ENCODE data around the gene AFF3. TPM values are rescaled to one million over a fixed set of nuclear protein-coding genes. Genes with fewer than 3 reads are reported as not detected.

Gene AFF3
- total and polyA plus RNA-seq, 2 of the 4 experiments (the other 2 are of a cell fraction) = 12.9 to 14.3 TPM

DNA sequence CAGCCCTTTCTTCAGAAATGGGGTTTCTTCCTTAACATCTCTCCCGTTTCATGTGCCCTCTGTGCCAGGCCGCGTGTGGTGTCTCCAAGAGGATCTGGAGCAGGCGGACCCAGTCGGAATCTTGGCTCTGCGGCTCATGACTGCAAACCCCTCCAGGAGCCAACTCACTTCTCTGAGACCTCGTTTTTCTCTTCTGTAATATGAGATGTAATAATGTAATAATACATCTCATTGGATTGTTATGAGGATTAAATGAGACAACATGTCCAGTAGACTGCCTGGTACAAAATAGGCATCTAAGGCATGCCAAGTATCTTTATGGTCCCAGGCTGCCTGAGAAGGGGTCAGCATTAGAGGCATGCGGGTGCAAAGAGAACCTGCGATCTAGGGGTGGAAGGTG lies 431.2 kb downstream of the AFF3 start:
- H3K56ac ChIP-seq (ENCODE audit: extremely low read depth, insufficient read depth, low read length) = no peak overlapping the region; the same call in 1 of the 2 replicates
- dilution Hi-C loops (cut with HindIII; ENCODE audit: low sequenced_read_pairs, unreplicated experiment) (no loop called here), in situ Hi-C loops (cut with MboI; ENCODE audit: low sequenced_read_pairs) (loop anchor here (25.0 kb wide), 1 partner anchor 676 kb away; no protein-coding TSS in a partner anchor), intact Hi-C loops (cut with micrococcal nuclease) (no loop called here)
- H3K36me3 ChIP-seq (ENCODE audit: control insufficient read depth, insufficient read depth, low read length) = peaks cover 2% of the 10 kb centered on the region; the same call in 1 of the 2 replicates
- H3K4me2 ChIP-seq (ENCODE audit: low read depth, low read length) = no peak overlapping the region
- no peaks in the 10 kb centered on the region for H3K9me3 ChIP-seq (ENCODE audit: control insufficient read depth, insufficient read depth, low read length)
- peak overlapping the region in 1 of 2 experiments; percentile 25; a peak in 1 of 4 replicates for H4K8ac ChIP-seq (ENCODE audit: low read depth in 2 of 2, low read length in 2 of 2)
- H4K20me1 ChIP-seq (ENCODE audit: insufficient read depth, low read length) = no peaks in the 10 kb centered on the region
- no peak overlapping the region for H2AK5ac ChIP-seq (ENCODE audit: low read depth, low read length)
- no peaks in the 10 kb centered on the region for H3K79me1 ChIP-seq (ENCODE audit: low read depth in 1 of 2, low read length in 2 of 2)
- peaks cover 3% of the 10 kb centered on the region; the same call in 1 of the 2 replicates for H3K9me1 ChIP-seq (ENCODE audit: insufficient read depth, low read length)
- 0 out of 2 replicates have a peak overlapping the region, but pooled peaks have one; percentile 27 for H3K23ac ChIP-seq (ENCODE audit: low read depth, low read length)
- H3K4me3 ChIP-seq (ENCODE audit: insufficient read depth, low read depth, low read length) = no peak overlapping the region
- ATAC-seq (ENCODE audit: low read depth) = peak; percentile 42
- H4K91ac ChIP-seq (ENCODE audit: insufficient read depth, low read depth, low read length) = peak overlapping the region; percentile 19; the same call in 1 of the 2 replicates
- no peak for DNase-seq
- WGBS, 2 experiments (ENCODE audit: extremely low coverage in 2 of 2, insufficient read length in 1 of 2) = no CpG with 5 or more reads among the region's 9 CpGs
- no peak overlapping the region for H3K18ac ChIP-seq (ENCODE audit: low read depth, low read length)
- peak overlapping the region; percentile 24 for H2AFZ ChIP-seq (replicated peaks; ENCODE audit: low read length, poor library complexity)
- no peaks in the 10 kb centered on the region for H3K27me3 ChIP-seq (ENCODE audit: control insufficient read depth, insufficient read depth, low read length)
- peak overlapping the region; percentile 4 for H2BK5ac ChIP-seq (ENCODE audit: low read depth, low read length, poor library complexity, severe bottlenecking)
- H4K5ac ChIP-seq (ENCODE audit: low read depth, low read length) = no peak overlapping the region
- no peak for TF ChIP-seq NFE2L2 (IDR thresholded peaks at IDR 0.05; ENCODE audit: low read depth, low read length)
- no peak for TF ChIP-seq MXI1 (IDR thresholded peaks at IDR 0.05; ENCODE audit: borderline replicate concordance, low read depth, low read length)
- no peak for TF ChIP-seq CHD1 (IDR thresholded peaks at IDR 0.05; ENCODE audit: low read depth, low read length)
- TF ChIP-seq, protein P1, sequence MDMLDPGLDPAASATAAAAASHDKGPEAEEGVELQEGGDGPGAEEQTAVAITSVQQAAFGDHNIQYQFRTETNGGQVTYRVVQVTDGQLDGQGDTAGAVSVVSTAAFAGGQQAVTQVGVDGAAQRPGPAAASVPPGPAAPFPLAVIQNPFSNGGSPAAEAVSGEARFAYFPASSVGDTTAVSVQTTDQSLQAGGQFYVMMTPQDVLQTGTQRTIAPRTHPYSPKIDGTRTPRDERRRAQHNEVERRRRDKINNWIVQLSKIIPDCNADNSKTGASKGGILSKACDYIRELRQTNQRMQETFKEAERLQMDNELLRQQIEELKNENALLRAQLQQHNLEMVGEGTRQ (IDR thresholded peaks at IDR 0.05; ENCODE audit: low read depth, low read length) = no peak
- no peak for TF ChIP-seq RAD21 (IDR thresholded peaks at IDR 0.05; ENCODE audit: low read length)
- H3K9ac ChIP-seq (ENCODE audit: low read depth, low read length) = no peak overlapping the region
- 0 out of 3 replicates have a peak overlapping the region, but pooled peaks have one; percentile 8 for H2BK15ac ChIP-seq (ENCODE audit: low read depth, low read length)
- H3K4me1 ChIP-seq (ENCODE audit: control insufficient read depth, insufficient read depth, low read length) = peaks cover 14% of the 10 kb centered on the region
- peak overlapping the region; percentile 46 for H2BK120ac ChIP-seq (ENCODE audit: low read depth, low read length)
- no TSS peak for BruUV-seq (replicated peaks)
- peak overlapping the region; percentile 46; the same call in 1 of the 2 replicates for H2BK20ac ChIP-seq (ENCODE audit: low read depth, low read length)
- H3K27ac ChIP-seq (ENCODE audit: insufficient read depth, low read length) = peak overlapping the region; percentile 32; the same call in 1 of the 2 replicates
- H3K4ac ChIP-seq (ENCODE audit: low read depth, low read length) = peak overlapping the region; percentile 62
- no peak overlapping the region for H2AK9ac ChIP-seq (replicated peaks; ENCODE audit: low read depth, low read length, poor library complexity)
- ChIA-PET POLR2A (ENCODE audit: unreplicated experiment) (no interaction called here), CTCF (interaction anchor here (1.2 kb wide), 1 partner anchor 9 kb away, joined by 3 read pairs; no protein-coding TSS in a partner anchor)
- H3K14ac ChIP-seq (replicated peaks; ENCODE audit: low read depth, low read length) = peak overlapping the region; percentile 18; the same call in 1 of the 2 replicates

All from IMR-90 (cell line).